ENCODE results near the gene MSLN. TPM values are rescaled to one million over a fixed set of nuclear protein-coding genes. Genes with fewer than 3 reads are reported as not detected.

Gene MSLN
- total RNA-seq, 1 donor from 2014 or later = 0.77 TPM

- peak within 1 kb of the TSS; percentile 36 for H3K27ac Mint-ChIP-seq
- no peaks in the 10 kb centered on the region for H3K9me3 Mint-ChIP-seq
- H3K4me3 Mint-ChIP-seq = peak within 1 kb of the TSS; percentile 84
- peak; percentile 93 for DNase-seq (ENCODE audit: extremely low spot score, unreplicated experiment)
- H3K36me3 Mint-ChIP-seq = no peaks in the 10 kb centered on the region
- H3K4me1 Mint-ChIP-seq (ENCODE audit: unreplicated experiment) = peaks cover 16% of the 10 kb centered on the region
- no peak for TF ChIP-seq CTCF (conservative IDR thresholded peaks at IDR 0.05)
- H3K27me3 Mint-ChIP-seq = peaks cover 18% of the 10 kb centered on the region
These were observed 45.7 kb upstream of the MSLN start, which contains the start of gene METRN for GRCh38 chr16:714558-715476. TSS of gene METRN (plus strand) at chr16:715118. CDS start at chr16:715290, 172 bp downstream.

GRCh38 chr16:715477-716199 is 44.9 kb upstream of the MSLN start:
- H3K27ac Mint-ChIP-seq = peak overlapping the region; percentile 36
- no peak for DNase-seq (ENCODE audit: extremely low spot score, unreplicated experiment)
- TF ChIP-seq CTCF (conservative IDR thresholded peaks at IDR 0.05) = peak; percentile 36

GRCh38 chr16:716200-716568 is 44.4 kb upstream of the MSLN start:
- no peak for DNase-seq (ENCODE audit: extremely low spot score, unreplicated experiment)
- Mint-ChIP-seq H3K27ac (peak overlapping the region; percentile 36), H3K4me1 (ENCODE audit: unreplicated experiment) (peaks cover 16% of the 10 kb centered on the region), H3K27me3 (peaks cover 12% of the 10 kb centered on the region), H3K36me3 (no peaks in the 10 kb centered on the region), H3K9me3 (no peaks in the 10 kb centered on the region), H3K4me3 (peak overlapping the region; percentile 84)
- no peak for TF ChIP-seq CTCF (conservative IDR thresholded peaks at IDR 0.05)

More at GRCh38 chr16:715477-716199, 44.9 kb upstream of the MSLN start:
- Mint-ChIP-seq H3K4me3 (peak overlapping the region; percentile 84), H3K36me3 (no peaks in the 10 kb centered on the region), H3K9me3 (no peaks in the 10 kb centered on the region), H3K4me1 (ENCODE audit: unreplicated experiment) (peaks cover 16% of the 10 kb centered on the region), H3K27me3 (peaks cover 13% of the 10 kb centered on the region)

- H3K4me1 Mint-ChIP-seq (ENCODE audit: unreplicated experiment) = peaks cover 16% of the 10 kb centered on the region
- H3K27me3 Mint-ChIP-seq = peaks cover 10% of the 10 kb centered on the region
- no peak overlapping the region for H3K27ac Mint-ChIP-seq
- TF ChIP-seq CTCF (conservative IDR thresholded peaks at IDR 0.05) = no peak
- no peaks in the 10 kb centered on the region for H3K9me3 Mint-ChIP-seq
- DNase-seq (ENCODE audit: extremely low spot score, unreplicated experiment) = no peak
- peak overlapping the region; percentile 84 for H3K4me3 Mint-ChIP-seq
- H3K36me3 Mint-ChIP-seq = no peaks in the 10 kb centered on the region
These were observed 43.7 kb upstream of the MSLN start for GRCh38 chr16:716768-717325.

GRCh38 chr16:717450-718245 is 42.9 kb upstream of the MSLN start:
- no peak overlapping the region for H3K27ac Mint-ChIP-seq
- H3K36me3 Mint-ChIP-seq = no peaks in the 10 kb centered on the region
- no peaks in the 10 kb centered on the region for H3K9me3 Mint-ChIP-seq
- H3K4me3 Mint-ChIP-seq = no peak overlapping the region
- H3K27me3 Mint-ChIP-seq = peaks cover 8% of the 10 kb centered on the region
- H3K4me1 Mint-ChIP-seq (ENCODE audit: unreplicated experiment) = peaks cover 14% of the 10 kb centered on the region
- DNase-seq (ENCODE audit: extremely low spot score, unreplicated experiment) = no peak
- no peak for TF ChIP-seq CTCF (conservative IDR thresholded peaks at IDR 0.05)
